OCI-LY3 (cell line): ENCODE results near the gene PARVA.

Experiments used
- EZH2phosphoT487 ChIP-seq: fragments of 200-600 bp; shearing (Covaris generic); IDR thresholded peaks from 2 replicates; pipeline ENCODE4 v1.6.1; 2018; ENCODE audit warnings: antibody characterized with exemption, mixed run types, low read depth
- TF ChIP-seq, protein P1 (sequence below): fragments of 200-600, 300-600 bp; sonication (generic); IDR thresholded peaks from 2 replicates; pipeline ENCODE4 v1.5.1; 2014; ENCODE audit warnings: antibody characterized with exemption, low read length, low read depth

DNA sequence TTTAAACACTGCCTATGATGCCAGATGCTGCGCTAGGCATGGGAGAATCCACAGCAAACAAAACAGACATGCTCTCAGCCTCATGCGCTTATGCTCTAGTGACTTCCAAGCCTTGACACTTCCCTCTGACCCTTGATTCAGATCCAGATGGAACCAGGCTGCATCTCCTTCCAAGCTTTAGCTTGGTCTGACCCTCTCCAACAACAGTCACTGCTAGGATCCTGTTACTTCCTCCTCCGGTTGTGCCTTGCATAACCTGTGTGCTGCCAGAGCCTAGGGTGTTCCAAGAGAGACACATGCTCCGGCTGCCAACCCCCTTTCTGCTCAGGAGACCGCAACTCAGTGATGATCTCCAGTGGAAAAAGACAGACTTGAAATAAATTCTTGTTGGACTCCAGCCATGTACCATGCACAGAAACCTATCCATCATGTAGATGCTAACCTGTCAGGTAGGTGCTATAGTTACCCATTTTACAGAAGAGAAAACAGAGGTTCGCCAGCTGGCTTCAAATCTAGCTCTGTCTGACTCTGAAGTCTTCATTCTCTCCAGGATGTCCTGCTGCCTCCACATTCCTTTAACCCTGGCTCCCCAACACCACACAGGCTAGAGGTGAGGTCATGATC lies 160.5 kb downstream of the PARVA start:
- TF ChIP-seq, protein P1, sequence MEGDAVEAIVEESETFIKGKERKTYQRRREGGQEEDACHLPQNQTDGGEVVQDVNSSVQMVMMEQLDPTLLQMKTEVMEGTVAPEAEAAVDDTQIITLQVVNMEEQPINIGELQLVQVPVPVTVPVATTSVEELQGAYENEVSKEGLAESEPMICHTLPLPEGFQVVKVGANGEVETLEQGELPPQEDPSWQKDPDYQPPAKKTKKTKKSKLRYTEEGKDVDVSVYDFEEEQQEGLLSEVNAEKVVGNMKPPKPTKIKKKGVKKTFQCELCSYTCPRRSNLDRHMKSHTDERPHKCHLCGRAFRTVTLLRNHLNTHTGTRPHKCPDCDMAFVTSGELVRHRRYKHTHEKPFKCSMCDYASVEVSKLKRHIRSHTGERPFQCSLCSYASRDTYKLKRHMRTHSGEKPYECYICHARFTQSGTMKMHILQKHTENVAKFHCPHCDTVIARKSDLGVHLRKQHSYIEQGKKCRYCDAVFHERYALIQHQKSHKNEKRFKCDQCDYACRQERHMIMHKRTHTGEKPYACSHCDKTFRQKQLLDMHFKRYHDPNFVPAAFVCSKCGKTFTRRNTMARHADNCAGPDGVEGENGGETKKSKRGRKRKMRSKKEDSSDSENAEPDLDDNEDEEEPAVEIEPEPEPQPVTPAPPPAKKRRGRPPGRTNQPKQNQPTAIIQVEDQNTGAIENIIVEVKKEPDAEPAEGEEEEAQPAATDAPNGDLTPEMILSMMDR, result no peak
- no peak for TF ChIP-seq EZH2phosphoT487
